HG03571 (cell line): ENCODE measurements around the gene CASTOR2.
"Not testable (repeated sequence)": the region's sequence is repeated elsewhere in the genome, so short reads cannot be mapped to it uniquely, and the experiment has no call there.

ENCODE experiments used
- ATAC-seq: cut with Tn5 transposase; IDR thresholded peaks from one replicate; pipeline ENCODE4 v1.9.1; 2021; ENCODE audit not compliant: unreplicated experiment

The CASTOR2 gene

DNA sequence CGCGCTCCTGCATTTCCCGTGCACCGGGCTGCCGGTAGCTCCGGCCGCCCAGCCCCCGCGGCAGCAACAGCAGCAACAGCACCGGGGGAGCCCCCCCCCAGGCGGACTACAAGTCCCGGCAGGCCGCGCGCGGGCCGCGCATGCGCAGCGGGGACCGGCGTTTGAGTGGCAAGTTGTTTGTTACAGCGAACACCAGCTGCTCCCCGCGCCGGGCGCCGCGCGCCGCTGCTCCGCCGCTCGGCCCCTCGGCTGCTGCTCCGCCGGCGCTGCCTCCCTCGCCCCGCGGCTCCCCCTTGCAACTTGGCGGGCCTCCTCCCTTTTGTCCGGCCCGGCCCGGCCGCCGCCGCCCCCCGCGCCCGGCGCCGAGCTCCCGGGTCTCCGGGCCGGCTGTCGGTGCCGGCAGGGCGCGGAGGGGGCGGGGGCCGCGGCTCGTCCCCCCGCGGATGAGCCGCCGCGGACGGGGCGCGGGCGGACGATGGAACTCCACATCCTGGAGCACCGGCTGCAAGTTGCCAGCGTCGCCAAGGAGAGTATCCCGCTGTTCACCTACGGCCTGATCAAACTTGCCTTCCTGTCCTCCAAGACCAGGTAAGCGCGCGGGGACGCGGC lies at the start of gene CASTOR2:
Gene CASTOR2 (plus strand): TSS at position 195 of the 609 bp plus-strand sequence. CDS start 281 bp downstream, at position 476.
- peak; percentile 83 for ATAC-seq

DNA sequence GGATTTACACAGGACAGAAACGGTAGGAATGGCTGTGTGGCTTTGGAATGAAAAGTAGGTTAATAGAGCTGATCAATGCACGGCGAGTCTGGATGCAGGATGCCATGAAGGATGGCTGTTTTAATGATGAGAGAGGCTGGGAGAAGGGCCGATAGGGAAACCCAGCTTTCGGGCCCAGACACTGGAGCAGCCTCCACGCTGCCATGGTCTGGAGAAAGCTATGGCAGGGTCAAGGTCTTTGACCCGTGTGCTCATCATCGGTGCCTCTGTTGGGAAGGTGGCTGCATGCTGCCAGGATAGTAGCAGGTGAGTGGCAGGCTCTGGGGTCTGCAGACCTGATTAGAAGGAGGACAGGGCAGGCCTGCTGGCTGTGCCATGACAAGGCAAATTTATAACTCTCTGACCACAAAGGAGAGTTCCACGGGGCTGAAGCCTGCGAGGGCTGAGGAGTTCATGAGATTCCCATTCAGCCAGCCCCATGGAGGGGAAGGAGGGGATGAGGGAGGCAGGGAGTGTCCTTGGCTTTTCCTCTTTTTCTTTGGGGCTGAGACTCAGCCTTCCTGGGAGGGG lies 42.1 kb upstream of the CASTOR2 start:
- ATAC-seq: not testable (repeated sequence)

DNA sequence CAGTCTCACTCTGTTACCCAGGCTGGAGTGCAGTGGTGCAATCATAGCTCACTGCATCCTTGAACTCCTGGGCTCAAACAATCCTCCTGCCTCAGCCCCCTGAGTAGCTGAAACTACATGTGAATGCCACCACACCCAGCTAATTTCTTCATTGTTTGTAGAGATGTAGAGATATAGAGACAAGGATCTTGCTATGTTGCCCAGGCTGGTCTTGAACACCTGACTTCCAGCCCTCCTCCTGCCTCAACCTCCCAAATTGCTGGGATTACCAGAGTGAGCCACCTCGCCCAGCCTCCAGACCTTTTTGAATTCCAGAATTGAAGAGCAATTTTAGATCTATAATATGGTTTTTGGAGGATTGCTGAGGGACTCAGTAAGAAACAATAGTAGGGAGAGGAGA lies 40.9 kb upstream of the CASTOR2 start:
- not testable (repeated sequence) for ATAC-seq

DNA sequence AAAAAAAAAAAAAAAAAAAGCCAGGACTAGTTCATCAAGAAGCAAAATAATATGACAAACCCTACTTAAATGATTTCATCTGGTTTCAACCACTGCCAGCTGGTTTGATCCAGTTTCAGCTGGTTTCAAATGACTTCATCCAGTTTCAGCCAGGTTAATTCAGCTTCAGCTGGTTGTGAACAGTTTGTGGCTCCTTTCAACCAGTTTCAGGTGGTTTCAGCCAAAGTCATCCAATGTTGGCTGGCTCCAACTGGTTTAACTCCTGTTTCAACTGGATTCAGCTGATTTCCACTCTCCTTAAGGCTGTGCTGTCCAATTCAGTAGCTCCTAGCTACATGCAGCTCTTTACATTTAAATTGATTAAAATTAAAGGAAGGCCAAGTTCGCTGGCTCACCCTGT lies 37.5 kb upstream of the CASTOR2 start:
- ATAC-seq: not testable (repeated sequence)

DNA sequence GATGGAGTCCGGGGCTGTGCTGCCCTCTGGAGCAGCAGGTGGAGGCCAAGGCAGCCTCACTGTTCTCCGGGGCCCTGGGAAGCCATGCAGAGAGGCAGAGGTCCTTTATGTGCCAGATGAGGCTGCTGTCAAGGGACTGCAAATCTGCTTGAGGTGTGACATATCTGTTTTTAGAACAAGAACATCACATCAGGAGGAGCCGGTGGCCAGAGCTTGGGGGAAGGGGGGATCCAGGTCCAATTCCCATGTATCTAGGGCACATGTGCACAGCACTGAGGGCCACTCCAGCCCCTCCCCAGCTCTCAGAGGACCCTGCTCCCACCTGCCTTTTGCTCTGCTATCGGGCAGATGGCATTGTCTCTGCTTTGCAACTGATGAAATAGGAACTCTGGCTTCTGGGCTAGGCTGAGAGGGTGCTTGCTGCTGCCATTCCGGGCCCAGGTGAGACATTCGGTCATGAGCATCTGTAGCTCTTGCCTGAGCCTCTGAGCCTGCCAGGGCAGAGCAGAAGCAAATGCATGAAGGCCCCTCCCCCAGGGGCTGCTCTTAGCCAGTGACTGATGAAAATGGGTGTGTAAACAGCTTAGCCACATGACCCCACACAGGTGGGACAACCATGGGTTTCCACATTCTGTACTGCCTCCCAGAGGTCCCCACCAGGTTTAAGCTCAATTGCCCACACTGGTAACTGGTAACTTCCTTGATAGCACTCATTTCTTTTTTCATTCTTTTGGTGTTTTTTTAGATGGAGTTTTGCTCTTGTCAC lies 32.8 kb upstream of the CASTOR2 start:
- ATAC-seq: not testable (repeated sequence)

DNA sequence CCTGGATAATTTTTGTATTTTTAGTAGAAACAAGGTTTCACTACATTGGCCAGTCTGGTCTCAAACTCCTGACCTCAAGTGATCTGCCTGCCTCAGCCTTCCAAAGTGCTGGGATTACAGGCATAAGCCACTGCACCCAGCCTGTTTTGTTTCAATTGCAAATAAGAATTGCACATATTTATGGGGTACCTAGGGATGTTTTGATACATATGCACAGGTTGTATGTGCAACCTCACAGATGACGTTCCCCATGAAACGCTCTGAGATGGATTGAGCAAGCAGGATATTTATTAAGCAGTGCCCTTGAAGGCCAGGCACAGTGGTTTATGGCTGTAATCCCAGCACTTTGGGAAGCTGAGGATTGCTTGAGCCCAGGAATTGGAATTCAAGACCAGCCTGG lies 25.1 kb upstream of the CASTOR2 start:
- not testable (repeated sequence) for ATAC-seq

DNA sequence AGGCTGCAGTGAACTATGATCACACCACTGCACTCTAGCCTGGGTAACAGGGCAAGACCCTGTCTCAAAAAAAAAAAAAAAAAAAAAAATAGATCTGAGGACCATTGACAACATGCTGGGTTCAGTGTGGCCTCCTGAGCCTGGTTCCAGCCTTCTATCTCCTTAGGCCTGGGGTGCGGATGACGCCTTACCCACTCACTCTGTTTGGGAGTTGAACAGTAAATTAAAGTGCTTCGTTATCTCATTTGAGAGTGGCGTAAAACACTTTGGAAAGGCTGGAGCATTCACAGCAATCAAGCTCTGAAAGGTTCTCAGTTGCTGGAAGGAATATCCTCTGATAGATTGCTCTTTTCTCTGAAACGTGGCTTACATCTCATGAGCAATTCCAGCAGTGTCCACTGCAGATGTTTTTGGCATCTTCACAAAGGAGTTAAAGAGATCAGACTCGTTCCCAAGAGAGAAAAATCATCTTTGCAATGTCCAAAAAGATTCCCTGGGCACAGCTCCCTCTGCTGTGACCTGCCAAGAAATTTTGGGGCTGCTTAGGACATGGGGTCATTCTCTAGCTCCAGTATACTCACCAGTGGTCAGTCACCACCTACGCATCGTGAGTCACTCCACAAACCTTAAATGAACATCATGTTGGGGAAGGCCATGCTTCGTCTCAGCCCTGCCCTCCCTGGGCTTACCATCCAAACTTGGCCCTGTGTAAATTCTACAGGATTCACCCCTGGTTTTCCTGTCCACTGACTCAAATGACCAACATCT lies 23.0 kb upstream of the CASTOR2 start:
- ATAC-seq: not testable (repeated sequence)

DNA sequence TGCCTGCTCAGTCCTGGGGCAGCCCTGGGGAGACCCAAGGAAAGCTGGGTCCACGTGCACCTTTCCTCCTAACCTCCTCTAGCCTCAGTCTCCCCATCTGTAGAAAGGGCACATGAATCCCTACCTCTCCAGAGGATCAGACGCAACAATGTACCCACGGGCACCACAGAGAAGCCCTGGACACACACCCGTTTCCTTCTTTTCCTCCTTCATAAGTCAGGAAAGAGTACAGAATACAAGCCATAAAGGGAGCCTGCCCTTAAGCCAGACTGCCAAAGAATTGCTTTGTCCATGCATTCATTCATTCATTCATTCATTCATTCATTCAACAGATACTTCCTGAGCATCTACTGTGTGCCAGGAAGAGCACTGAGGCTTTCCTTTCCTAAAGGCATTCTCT lies 20.6 kb upstream of the CASTOR2 start:
- ATAC-seq: not testable (repeated sequence)

DNA sequence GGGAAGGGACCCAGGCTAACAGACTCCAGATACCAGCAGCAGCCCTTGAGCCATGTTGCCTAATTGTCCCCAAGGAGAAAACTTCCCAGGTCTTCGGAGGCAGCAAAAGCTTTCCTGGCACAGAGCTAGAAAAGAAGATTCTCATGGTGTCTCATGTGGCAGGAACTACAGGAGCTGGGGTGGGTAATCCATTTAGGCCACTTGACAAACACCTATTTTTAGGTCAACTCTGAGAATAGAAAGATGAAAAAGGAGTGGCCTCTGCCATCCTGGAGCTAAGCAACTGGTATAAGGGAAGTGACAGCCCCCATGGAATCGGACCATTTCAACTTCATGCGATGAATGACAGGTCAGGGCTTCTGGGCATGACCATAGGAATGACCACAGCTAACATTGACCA lies 16.8 kb upstream of the CASTOR2 start:
- ATAC-seq: not testable (repeated sequence)

DNA sequence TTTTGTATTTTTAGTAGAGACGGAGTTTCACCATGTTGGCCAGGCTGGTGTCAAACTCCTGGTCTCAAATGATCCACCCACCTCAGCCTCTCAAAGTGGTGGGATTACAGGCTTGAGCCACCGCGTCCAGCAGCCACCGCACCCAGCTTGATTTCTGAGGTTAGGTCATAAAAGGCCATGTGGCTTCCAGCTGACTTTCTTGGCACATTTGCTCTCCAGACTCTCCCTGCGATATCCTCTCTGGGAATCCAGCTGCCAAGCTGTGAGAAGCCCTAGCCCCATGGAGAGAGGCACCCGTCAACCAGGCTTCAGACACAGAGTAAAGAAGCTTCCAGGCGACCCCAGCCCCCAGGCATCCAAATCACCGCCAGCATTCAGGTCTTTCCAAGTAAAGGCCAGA lies 10.7 kb upstream of the CASTOR2 start:
- not testable (repeated sequence) for ATAC-seq

DNA sequence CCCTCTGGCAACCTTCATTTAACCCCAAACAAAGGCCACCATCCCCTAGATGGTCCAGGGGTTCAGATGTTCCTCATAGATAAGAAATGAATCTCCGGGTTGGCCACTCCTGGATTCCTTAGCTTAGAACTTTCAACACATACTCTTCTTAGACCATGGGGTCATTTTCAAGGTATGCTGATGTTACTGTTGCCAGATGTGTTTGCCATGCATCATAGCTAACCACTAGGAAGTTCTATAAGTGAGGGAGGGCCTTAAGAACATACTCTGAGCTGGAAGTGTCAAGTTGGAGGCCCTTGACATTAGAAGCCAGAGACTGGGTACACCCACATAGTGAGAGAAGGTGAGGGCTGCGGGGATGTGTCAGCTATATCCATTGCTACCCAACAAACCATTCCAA lies 6.2 kb upstream of the CASTOR2 start:
- not testable (repeated sequence) for ATAC-seq

DNA sequence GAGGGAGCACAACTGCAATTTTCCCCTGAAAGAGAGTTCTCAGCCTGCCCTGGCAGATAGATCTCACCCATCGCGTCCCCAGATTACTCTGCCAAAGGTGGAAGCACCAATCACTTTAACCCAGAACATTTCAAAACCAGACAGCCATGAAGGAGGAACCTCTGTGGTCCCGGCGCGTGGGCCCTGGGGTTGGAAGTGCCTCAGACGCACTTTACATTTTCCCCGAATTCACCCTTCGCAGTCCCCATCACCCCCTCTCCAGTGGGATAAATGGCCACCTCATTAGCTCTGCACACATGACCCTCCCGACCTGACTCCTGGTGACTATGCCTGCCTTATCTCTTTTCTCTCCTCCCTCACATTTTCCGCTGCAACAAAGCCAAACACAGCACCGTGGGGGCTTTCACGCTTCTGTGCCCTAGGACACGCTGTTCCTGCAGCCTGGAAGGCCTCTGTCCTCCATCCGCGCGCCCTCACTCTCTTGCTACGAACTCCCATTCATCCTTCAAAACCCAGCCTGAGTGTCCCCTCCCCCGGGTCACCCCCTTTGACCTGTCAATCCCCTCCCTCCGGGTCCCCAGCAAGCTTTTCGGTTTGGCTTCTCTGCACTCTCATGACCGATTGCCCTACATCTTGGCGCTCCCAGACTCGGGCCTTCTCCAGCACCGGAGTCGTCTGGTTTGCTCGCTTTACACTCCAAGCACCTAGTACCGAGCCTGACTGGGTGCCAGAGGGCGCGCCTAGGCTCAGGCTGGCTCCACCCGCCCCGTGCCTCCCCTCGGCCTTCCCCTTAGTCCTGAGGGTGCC lies 598 bp upstream of the CASTOR2 start:
- ATAC-seq: not testable (repeated sequence)

DNA sequence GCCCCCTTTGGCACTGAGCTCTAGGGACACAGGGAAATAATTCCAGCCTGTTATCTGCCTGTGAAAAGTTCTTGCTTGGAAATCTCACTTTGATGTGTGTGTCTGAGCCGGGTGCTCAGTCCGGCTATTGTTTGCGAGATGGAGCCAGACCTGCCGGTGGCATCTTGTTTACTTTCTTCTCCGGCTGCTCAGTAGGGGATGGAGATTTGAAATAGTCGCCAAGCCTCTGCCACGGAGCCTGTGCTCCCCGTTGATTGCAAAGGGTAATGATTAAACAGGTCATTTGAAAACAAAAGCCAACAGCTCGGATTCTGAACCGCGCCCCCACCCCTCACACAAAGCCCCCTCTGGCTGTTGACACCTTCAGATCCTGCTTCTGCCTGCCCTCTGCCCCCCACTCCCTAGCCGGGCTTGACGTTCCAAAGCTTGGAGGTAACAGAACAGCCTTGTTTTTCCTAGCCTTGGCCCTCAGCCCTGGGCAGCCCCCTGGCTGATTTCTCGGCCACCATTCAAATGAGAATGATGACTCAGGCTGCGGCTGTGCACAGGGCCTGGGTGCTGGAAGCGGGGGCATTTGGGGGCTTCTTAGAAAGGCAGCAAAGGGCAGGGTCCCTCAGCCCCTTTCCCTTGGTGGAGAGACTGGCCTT lies 1.8 kb downstream of the CASTOR2 start:
- ATAC-seq: not testable (repeated sequence)

DNA sequence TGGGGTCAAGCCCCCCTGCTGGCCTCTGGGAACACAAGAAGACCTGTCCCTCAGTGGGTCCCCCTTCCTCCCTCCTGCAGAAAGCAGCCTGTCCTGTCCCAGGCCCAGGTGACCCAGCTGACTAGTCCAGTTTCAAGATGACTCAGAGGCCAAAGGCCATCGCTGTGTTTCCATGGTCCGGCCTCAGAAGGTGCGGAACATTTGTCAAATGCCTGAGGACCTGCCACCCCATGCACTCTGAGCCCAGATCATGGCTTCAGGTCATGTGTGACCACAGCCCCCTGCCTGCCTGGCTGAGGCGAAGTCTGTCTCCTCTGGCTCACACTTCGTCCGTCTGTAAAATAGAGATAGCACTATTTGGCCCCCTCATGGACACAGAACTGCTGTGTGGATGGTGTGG lies 2.4 kb downstream of the CASTOR2 start:
- ATAC-seq: not testable (repeated sequence)

DNA sequence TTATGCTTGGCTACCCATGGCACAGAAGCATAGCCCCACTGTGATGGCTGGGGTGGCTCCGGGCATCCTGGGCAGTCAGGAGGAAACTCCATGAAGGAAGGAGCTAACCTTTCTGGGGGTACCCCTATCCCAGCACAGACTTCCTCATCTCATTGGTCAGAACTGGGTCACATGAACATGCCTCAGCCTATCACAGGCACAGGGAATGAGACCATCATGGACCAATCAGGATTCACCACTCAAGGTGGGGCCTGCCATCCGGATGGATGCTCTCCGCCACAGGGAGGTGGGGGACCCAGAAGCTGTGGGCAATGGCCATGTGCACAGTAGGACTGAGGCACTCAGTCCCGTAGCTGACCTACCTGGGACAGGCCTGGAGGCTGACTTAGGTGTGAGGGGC lies 6.9 kb downstream of the CASTOR2 start:
- not testable (repeated sequence) for ATAC-seq

DNA sequence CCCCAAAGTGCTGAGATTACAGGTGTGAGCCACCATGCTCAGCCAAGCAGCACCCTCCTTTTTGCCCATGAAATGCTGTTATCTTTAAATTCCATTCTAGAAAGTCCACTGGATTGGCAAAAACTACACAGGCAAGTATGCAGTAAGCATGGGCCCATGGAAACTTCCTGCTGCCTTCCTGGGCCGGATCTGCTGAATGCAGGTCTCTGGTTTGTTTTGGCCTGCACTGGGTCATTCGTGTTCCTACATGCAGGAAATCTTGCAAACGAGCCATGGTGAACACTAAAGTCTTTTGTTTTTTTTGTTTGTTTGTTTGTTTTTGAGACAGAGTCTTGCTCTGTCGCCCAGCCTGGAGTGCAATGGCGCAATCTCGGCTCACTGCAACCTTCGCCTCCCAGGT lies 7.9 kb downstream of the CASTOR2 start:
- ATAC-seq: not testable (repeated sequence)

DNA sequence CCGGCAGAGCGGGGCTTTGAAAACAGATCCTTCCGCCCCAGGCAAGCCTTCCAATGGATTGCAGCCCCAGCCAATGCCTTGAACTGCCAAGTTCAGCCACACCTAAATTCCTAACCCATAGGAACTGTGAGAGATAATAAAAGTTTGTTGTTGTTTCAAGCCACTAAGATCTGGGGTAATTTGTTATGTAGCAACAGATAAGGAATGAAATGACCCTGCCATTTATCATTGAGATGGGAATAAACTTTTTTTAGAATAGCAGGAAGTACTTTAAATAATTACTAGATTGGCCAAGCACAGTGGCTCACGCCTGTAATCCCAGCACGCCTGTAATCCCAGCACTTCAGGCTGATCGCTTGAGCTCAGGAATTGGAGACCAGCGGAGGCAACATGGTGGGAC lies 11.5 kb downstream of the CASTOR2 start:
- ATAC-seq: not testable (repeated sequence)

DNA sequence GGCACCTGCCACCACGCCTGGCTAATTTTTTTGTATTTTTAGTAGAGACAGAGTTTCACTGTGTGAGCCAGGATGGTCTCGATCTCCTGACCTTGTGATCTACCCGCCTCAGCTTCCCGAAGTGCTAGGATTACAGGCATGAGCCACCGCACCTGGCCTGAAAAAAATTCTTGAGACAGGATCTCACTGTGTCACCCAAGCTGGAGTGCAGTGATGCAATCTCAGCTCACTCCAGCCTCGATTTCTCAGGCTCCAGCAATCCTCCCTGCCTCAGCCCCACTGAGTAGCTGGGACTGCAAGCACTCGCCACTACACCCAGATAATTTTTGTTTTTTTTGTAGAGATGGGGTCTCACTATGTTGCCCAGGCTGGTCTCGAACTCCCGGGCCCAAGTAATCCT lies 13.0 kb downstream of the CASTOR2 start:
- ATAC-seq: not testable (repeated sequence)

DNA sequence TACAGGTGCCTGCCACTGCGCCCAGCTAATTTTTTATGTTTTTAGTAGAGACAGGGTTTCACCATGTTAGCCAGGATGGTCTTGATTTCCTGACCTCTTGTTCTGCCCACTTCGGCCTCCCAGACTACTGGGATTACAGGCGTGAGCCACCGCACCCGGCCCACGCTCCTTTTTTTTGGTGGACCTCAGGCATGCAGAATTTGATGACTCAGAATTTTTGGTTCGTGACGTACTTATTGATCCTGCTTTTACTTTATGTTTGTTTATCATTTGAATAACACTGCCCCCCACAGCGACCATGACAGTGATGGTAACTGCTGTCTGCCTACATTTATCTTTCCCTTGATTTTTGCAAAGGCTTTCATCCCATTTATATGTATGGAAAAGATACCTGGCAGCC lies 23.9 kb downstream of the CASTOR2 start:
- ATAC-seq: not testable (repeated sequence)

DNA sequence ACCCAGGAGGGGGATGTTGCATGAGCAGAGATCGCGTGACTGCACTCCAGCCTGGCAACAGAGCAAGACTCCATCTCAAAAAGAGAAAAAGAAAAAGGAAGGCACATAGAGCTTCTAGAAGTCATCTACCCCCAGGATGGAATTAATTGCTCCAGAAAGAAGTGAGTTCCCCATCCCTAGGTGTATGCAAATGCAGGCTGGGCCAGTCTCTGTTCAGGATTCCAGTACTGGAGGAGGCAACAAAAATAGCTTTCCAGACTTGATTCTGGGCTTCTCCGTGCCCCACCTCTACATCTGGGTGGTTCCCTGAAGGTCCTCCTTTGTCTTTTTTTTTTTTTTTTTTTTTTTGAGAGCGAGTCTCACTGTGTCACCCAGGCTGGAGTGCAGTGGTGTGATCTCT lies 28.6 kb downstream of the CASTOR2 start:
- no peak for ATAC-seq
